GM18505 (cell line): ENCODE results near the gene DST.
"Not testable (repeated sequence)": the region's sequence is repeated elsewhere in the genome, so short reads cannot be mapped to it uniquely, and the experiment has no call there.

Experiments used
- ATAC-seq: cut with Tn5 transposase; IDR thresholded peaks from one replicate; pipeline ENCODE4 v1.9.1; 2021; ENCODE audit not compliant: unreplicated experiment
- POLR2A ChIP-seq: IDR thresholded peaks from 4 replicates; pipeline ENCODE4 v1.6.1; 2011; ENCODE audit warnings: borderline replicate concordance; ENCODE audit not compliant: insufficient read depth, insufficient read length; ENCODE audit errors: extremely low read depth

DST gene

GRCh38 chr6:56513631-56514030 lies 129.1 kb downstream of the DST start:
- no peak for ATAC-seq

DNA sequence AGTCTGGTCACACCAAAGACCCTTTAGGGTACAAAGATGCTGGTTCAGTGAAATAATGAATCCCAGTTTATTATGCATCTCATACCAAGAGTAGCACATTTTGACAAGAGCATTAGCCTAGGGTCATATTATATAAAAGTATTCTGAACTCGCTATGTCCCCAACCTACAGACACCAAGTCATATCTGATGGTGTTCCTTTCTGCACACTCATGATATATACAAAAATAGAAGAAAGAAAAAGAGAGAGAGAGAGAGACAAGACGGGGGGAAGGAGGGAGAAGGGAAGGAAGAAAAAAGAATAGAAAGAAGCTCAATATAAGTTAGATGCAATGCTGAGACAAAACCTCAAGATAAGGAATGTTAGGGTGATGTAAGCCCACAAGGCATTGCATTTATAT lies 131.1 kb downstream of the DST start:
- no peak for ATAC-seq
- no peak for TF ChIP-seq POLR2A

More at GRCh38 chr6:56513631-56514030, 129.1 kb downstream of the DST start:
- TF ChIP-seq POLR2A = no peak

GRCh38 chr6:56510984-56511531 lies 131.6 kb downstream of the DST start:
- no peak for ATAC-seq

GRCh38 chr6:56509031-56509430 lies 133.7 kb downstream of the DST start:
- TF ChIP-seq POLR2A = no peak
- ATAC-seq = no peak

More at GRCh38 chr6:56510984-56511531, 131.6 kb downstream of the DST start:
- no peak for TF ChIP-seq POLR2A

DNA sequence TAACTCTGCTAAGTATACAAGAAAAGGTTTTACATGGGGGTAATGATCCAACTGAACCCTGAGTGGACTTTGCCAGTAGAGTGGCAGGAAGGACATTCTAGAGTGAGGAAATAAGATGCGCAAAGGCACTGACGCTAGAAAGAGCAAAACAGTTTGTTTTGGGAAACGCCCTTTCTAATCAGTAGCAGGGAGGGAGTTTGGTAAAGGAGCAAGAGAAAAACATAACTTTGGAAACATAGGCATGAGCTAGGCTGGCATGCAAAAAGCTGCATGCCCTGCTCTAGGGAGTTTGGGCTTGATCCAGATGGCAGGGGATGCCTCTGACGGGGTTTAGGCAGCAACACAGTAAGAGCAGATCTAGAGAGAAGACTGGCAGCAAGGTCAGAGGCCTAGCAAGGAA lies 135.2 kb downstream of the DST start:
- no peak for TF ChIP-seq POLR2A
- ATAC-seq = no peak

- no peak for TF ChIP-seq POLR2A
- ATAC-seq = no peak
Observed at GRCh38 chr6:56505512-56506260, 137.0 kb downstream of the DST start.

DNA sequence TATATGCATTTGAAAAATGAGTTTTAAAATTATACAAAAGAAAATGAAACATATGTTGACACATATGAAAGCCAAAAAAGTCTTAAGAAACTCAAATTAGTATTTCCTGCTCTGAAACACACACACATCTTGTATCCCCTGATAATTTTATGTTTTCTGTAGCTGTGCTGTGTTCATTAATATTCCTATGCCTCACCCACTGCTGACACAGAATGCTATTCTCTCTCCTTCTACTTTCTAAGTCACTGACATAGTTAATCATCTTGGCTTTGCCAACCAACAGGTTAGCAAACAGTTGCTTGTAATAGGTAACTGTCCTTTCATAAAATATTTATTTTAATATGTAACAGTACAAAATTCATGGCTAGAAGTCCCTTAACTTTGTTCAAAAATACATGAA lies 140.7 kb downstream of the DST start:
- no peak for TF ChIP-seq POLR2A
- no peak for ATAC-seq

DNA sequence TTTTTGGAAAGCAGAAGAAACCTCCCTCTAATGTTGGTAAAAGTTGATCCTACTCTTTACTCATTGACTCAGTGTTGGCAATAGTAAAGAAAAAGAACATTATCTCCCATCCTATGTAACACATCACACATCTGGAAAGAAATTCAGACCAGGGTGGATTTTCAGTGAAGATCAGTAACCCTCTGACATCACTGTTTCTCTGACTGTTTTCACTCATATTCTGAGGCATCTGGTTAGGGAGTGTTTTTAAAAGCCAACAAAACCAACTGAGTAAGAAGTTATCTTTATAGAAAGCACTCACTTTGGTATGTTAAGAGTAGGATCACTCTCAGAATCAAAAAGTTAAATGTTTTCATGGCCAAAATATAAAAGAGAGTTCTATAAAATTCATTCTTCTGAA lies 143.6 kb downstream of the DST start:
- no peak for ATAC-seq
- no peak for TF ChIP-seq POLR2A

DNA sequence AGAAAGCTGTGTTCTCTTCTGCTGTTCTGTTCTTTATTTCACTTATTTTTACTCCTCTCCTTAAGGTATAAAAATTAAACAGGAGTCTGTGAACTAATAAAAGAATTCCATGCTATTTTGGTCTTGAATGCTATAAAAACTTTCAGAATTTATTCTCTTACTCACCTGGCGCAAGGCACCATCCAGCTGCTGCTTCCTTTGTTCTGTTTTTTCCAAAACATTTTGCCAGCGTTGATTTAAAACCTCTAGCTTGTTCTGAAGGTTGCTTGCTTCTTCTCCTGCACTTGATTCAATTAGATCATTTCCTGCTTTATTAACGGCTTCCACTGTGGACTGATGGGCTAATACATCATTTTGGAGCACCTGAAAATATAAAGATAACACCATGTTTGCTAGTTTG lies 145.0 kb downstream of the DST start:
- no peak for TF ChIP-seq POLR2A
- ATAC-seq = no peak

GRCh38 chr6:56497240-56497639 lies 145.4 kb downstream of the DST start:
- TF ChIP-seq POLR2A = no peak
- no peak for ATAC-seq

GRCh38 chr6:56496650-56497049 lies 146.0 kb downstream of the DST start:
- not testable (repeated sequence) for ATAC-seq

DNA sequence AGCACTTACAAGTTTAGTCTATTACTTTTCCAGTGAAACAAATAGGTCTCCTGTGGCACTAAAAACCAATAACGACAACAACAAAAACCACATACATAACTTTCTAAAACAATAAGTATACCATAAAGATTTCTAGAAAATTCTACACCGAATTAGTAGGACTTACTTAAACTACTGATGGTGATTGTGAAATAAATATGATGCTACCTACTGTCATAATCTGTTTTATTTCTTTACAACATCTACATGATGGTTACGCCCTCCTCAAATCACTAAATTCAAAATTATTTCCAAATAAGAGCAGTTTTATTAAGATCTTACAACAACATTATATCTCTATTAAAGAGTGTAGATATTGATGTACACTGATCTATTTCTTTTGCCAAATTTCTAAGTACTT lies 147.0 kb downstream of the DST start:
- ATAC-seq = no peak
- no peak for TF ChIP-seq POLR2A

DNA sequence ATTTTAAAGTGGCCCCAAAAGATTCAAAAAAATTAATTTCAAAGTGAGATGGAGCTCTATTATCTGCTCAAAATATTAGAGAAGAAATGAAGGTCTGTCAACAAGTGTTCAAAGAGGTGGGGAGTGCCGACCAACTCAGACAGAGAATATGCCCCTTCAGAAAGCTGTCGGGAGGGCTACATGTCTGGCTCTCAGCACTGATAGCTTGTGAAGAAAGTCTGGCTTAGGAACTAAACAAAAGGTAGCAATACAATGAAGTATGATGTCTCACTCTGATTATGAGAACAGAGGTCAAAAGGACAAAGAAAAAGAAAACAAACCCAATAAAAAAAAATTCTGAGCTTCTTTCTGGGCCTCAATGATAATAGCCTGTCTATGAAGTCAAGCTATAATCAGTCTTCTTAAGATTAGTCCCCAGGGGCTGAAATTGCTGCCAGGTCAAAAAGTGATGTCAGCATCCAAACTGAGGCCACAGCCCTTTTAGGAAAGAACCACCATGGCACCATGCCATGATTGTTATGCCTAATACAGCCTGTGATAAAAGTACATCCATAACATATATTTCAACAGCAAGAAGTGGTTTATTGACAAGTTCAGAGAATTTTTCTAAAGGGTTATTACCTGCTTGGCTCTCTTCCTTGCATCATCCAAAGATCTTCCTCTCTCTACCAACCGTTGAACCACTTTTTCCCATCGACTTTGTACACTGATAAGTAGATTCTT lies 150.9 kb downstream of the DST start:
- ATAC-seq = no peak
- no peak for TF ChIP-seq POLR2A

- ATAC-seq = no peak
- TF ChIP-seq POLR2A = no peak
Observed at GRCh38 chr6:56490993-56491392, 151.7 kb downstream of the DST start.
